Muscle of arm (tissue), 12 donors: ENCODE results near the gene MYO1F. TPM values are rescaled to one million over a fixed set of nuclear protein-coding genes. Genes with fewer than 3 reads are reported as not detected.
A peak's percentile ranks its signal among the peaks of the same experiment; 100 is the strongest.
"Not testable (repeated sequence)": the region's sequence is repeated elsewhere in the genome, so short reads cannot be mapped to it uniquely, and the experiment has no call there.

Experiments used
- DNase-seq: peaks from one replicate; pipeline ENCODE4 v3.0.0-alpha.2; 2013
- polyA plus RNA-seq, 12 donors: library from polyadenylated mRNA; unstranded; fragments of 120-200 nt; gene quantifications; one replicate each; pipeline ENCODE4 v1.2.1, GENCODE V29; 2013; ENCODE audit not compliant: insufficient read length in 12 of 12

Gene MYO1F
- polyA plus RNA-seq, 12 donors: 2.8 to 19.6 (median 3.8) TPM; not detected in 1

- DNase-seq: no peak
Measured at GRCh38 chr19:8517551-8518442, 59.4 kb downstream of the MYO1F start.

GRCh38 chr19:8515317-8515716, 61.9 kb downstream of the MYO1F start:
- DNase-seq: no peak

- not testable (repeated sequence) for DNase-seq
Measured at GRCh38 chr19:8514505-8515009, 62.7 kb downstream of the MYO1F start.

- DNase-seq: peak; percentile 96
Measured at GRCh38 chr19:8513687-8514504, 63.3 kb downstream of the MYO1F start, which contains the start of gene ZNF414. Gene ZNF414, minus strand, starts transcription at chr19:8514167. Its CDS starts 121 bp downstream, at chr19:8514046.

- no peak for DNase-seq
Measured at GRCh38 chr19:8513036-8513686, 64.1 kb downstream of the MYO1F start.

GRCh38 chr19:8512115-8512967, 64.9 kb downstream of the MYO1F start:
- DNase-seq: no peak

GRCh38 chr19:8511573-8512101, 65.6 kb downstream of the MYO1F start:
- no peak for DNase-seq

- no peak for DNase-seq
Measured at GRCh38 chr19:8510589-8511115, 66.6 kb downstream of the MYO1F start.

- no peak for DNase-seq
Measured at GRCh38 chr19:8506402-8506957, 70.8 kb downstream of the MYO1F start.

- DNase-seq: peak; percentile 63
Measured at GRCh38 chr19:8505680-8506401, 71.4 kb downstream of the MYO1F start.

- DNase-seq: no peak
Measured at GRCh38 chr19:8504919-8505318, 72.3 kb downstream of the MYO1F start.

- no peak for DNase-seq
Measured at GRCh38 chr19:8504171-8504570, 73.1 kb downstream of the MYO1F start.

GRCh38 chr19:8503510-8503909, 73.7 kb downstream of the MYO1F start:
- no peak for DNase-seq

- no peak for DNase-seq
Measured at GRCh38 chr19:8501981-8502380, 75.3 kb downstream of the MYO1F start.

GRCh38 chr19:8501516-8501915, 75.7 kb downstream of the MYO1F start:
- DNase-seq: no peak

GRCh38 chr19:8500158-8500557, 77.1 kb downstream of the MYO1F start:
- DNase-seq: no peak

GRCh38 chr19:8499048-8499833, 78.0 kb downstream of the MYO1F start:
- no peak for DNase-seq

GRCh38 chr19:8498295-8498694, 78.9 kb downstream of the MYO1F start:
- DNase-seq: no peak

- no peak for DNase-seq
Measured at GRCh38 chr19:8494158-8494557, 83.1 kb downstream of the MYO1F start.
